Trophoblast cell (in vitro differentiated cells and primary cell): Measurements from ENCODE around the gene SEMA3C.

Experiments
- DNase-seq, 2 donors: peaks; one replicate each; pipeline ENCODE4 v3.0.0-alpha.2; 2016
- H2AFZ ChIP-seq: 2 replicates; pipeline ENCODE4 v1.6.1; 2013; ENCODE audit warnings: low read length, moderate library complexity, mild to moderate bottlenecking; ENCODE audit not compliant: insufficient read depth, poor library complexity
- H2AK5ac ChIP-seq: 2 replicates; pipeline ENCODE4 v1.6.1; 2013; ENCODE audit warnings: mild to moderate bottlenecking, low read length
- H2BK120ac ChIP-seq: 2 replicates; pipeline ENCODE4 v1.6.1; 2013; ENCODE audit warnings: low read length, mild to moderate bottlenecking, moderate library complexity; ENCODE audit not compliant: insufficient read depth, poor library complexity
- H2BK12ac ChIP-seq: 2 replicates; pipeline ENCODE4 v1.6.1; 2013; ENCODE audit warnings: mild to moderate bottlenecking, low read length, moderate library complexity
- H2BK5ac ChIP-seq: 2 replicates; pipeline ENCODE4 v1.6.1; 2013; ENCODE audit warnings: low read length, low read depth, moderate library complexity, mild to moderate bottlenecking; ENCODE audit not compliant: poor library complexity
- H3K14ac ChIP-seq: 2 replicates; pipeline ENCODE4 v1.6.1; 2013; ENCODE audit warnings: mild to moderate bottlenecking, low read length
- H3K18ac ChIP-seq: 2 replicates; pipeline ENCODE4 v1.6.1; 2013; ENCODE audit warnings: mild to moderate bottlenecking, low read length
- H3K23ac ChIP-seq: 2 replicates; pipeline ENCODE4 v1.6.1; 2013; ENCODE audit warnings: low read length
- H3K27ac ChIP-seq: 2 replicates; pipeline ENCODE4 v1.5.1; 2013; ENCODE audit warnings: low read depth, mild to moderate bottlenecking, inconsistent platforms, low read length, moderate library complexity
- H3K27me3 ChIP-seq: 2 replicates; pipeline ENCODE4 v1.6.1; 2013; ENCODE audit warnings: inconsistent platforms, mild to moderate bottlenecking, low read length, moderate library complexity; ENCODE audit not compliant: insufficient read depth
- H3K36me3 ChIP-seq, 2 experiments: 1 replicate in 1 of 2; 2 replicates in 1 of 2; pipeline ENCODE4 v1.6.1; 2013; ENCODE audit warnings: low read length in 2 of 2, mild to moderate bottlenecking in 2 of 2, moderate library complexity in 1 of 2; ENCODE audit not compliant: insufficient read depth in 2 of 2, control insufficient read depth in 1 of 2
- H3K4ac ChIP-seq: 2 replicates; pipeline ENCODE4 v1.6.1; 2013; ENCODE audit warnings: low read depth, mild to moderate bottlenecking, low read length, moderate library complexity
- H3K4me1 ChIP-seq, 2 experiments: 1 replicate in 1 of 2; 2 replicates in 1 of 2; pipeline ENCODE4 v1.6.1; 2013; ENCODE audit warnings: low read length in 2 of 2, mild to moderate bottlenecking in 2 of 2, moderate library complexity in 1 of 2; ENCODE audit not compliant: insufficient read depth in 2 of 2, control insufficient read depth in 1 of 2
- H3K4me2 ChIP-seq: 2 replicates; pipeline ENCODE4 v1.6.1; 2013; ENCODE audit warnings: inconsistent platforms, mild to moderate bottlenecking, low read length, moderate library complexity
- H3K4me3 ChIP-seq: 2 replicates; pipeline ENCODE4 v1.5.1; 2013; ENCODE audit warnings: mild to moderate bottlenecking, low read depth, low read length, inconsistent platforms
- H3K79me1 ChIP-seq: one replicate; pipeline ENCODE4 v1.6.1; 2013; ENCODE audit warnings: low read length
- H3K79me2 ChIP-seq: 2 replicates; pipeline ENCODE4 v1.6.1; 2013; ENCODE audit warnings: low read length, mild to moderate bottlenecking; ENCODE audit not compliant: control insufficient read depth, insufficient read depth, poor library complexity
- H3K9ac ChIP-seq: 2 replicates; pipeline ENCODE4 v1.6.1; 2013; ENCODE audit warnings: mild to moderate bottlenecking, low read length
- H3K9me3 ChIP-seq: 2 replicates; pipeline ENCODE4 v1.6.1; 2013; ENCODE audit warnings: low read depth, mild to moderate bottlenecking, control low read depth, inconsistent platforms, low read length; ENCODE audit not compliant: insufficient read depth
- H4K12ac ChIP-seq: 2 replicates; pipeline ENCODE4 v1.6.1; 2013; ENCODE audit warnings: low read depth, mild to moderate bottlenecking, low read length, moderate library complexity
- H4K8ac ChIP-seq: 2 replicates; pipeline ENCODE4 v1.6.1; 2013; ENCODE audit warnings: low read depth, mild to moderate bottlenecking, low read length, moderate library complexity
- H4K91ac ChIP-seq: one replicate; pipeline ENCODE4 v1.6.1; 2013; ENCODE audit warnings: low read depth, mild to moderate bottlenecking, low read length, moderate library complexity
- WGBS: extraction: QIAGEN DNeasy Blood & Tissue Kit; methylation state at CpG from one replicate; pipeline ENCODE4 v1.1.7; 2013; ENCODE audit warnings: missing lambda C conversion rate; ENCODE audit not compliant: insufficient read length, insufficient coverage; ENCODE audit errors: extremely low coverage; 5-methylcytosine and 5-hydroxymethylcytosine counted together

Gene SEMA3C

DNA sequence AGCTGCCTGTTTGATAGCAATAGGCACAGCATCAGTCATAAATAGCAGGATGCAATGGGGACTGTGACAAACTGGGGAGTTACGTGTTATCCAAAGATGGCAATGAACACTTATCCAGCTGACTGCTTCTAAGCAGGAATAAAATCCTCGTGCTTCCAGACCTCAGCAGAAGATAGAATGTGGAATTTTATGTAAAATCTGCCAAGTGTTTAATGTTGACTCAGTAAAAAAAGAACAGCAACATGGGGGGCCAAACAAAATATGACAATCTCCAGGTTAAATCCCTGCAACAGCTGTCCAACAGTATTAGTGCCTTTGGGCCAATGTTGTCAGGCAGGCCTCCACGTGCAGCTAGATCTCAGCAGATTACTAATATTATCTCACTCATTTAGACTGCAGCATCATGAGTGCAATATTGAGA is 127.3 kb downstream of the SEMA3C start:
- no peaks in the 10 kb centered on the region for H3K9me3 ChIP-seq
- WGBS, result no CpG with 5 or more reads among the region's 3 CpGs
- no peak overlapping the region for H3K23ac ChIP-seq
- no peak overlapping the region for H3K14ac ChIP-seq
- H2BK12ac ChIP-seq, result no peak overlapping the region
- H4K91ac ChIP-seq, result no peak overlapping the region
- no peak overlapping the region for H2BK5ac ChIP-seq
- H3K27me3 ChIP-seq, result no peaks in the 10 kb centered on the region
- no peak overlapping the region for H3K4me2 ChIP-seq
- no peak overlapping the region for H3K4me3 ChIP-seq
- no peak overlapping the region for H4K8ac ChIP-seq
- H3K4ac ChIP-seq, result no peak overlapping the region
- H2AK5ac ChIP-seq, result no peak overlapping the region
- no peak overlapping the region for H3K9ac ChIP-seq
- no peak overlapping the region for H2BK120ac ChIP-seq
- no peaks in the 10 kb centered on the region for H3K4me1 ChIP-seq
- H3K79me1 ChIP-seq, result no peaks in the 10 kb centered on the region
- DNase-seq, result no peak
- no peak overlapping the region for H2AFZ ChIP-seq
- no peak overlapping the region for H3K27ac ChIP-seq
- no peak overlapping the region for H3K18ac ChIP-seq
- H4K12ac ChIP-seq, result no peak overlapping the region
- H3K79me2 ChIP-seq, result no peaks in the 10 kb centered on the region
- peaks cover 2 to 8% of the 10 kb centered on the region in 2 experiments for H3K36me3 ChIP-seq

GRCh38 chr7:80790877-80791276 is 128.0 kb downstream of the SEMA3C start:
- Histone ChIP-seq H3K4me2 (no peak overlapping the region), H3K79me1 (no peaks in the 10 kb centered on the region), H3K23ac (no peak overlapping the region), H3K9ac (no peak overlapping the region), H3K27me3 (no peaks in the 10 kb centered on the region), H2BK120ac (no peak overlapping the region), H3K4me1 (no peaks in the 10 kb centered on the region), H4K12ac (no peak overlapping the region), H4K91ac (no peak overlapping the region), H3K36me3 (peaks cover under 1 to 9% of the 10 kb centered on the region in 2 experiments), H4K8ac (no peak overlapping the region), H2AFZ (no peak overlapping the region), H3K4me3 (no peak overlapping the region), H3K9me3 (no peaks in the 10 kb centered on the region), H3K79me2 (no peaks in the 10 kb centered on the region), H3K18ac (no peak overlapping the region), H3K4ac (no peak overlapping the region), H3K27ac (no peak overlapping the region), H3K14ac (no peak overlapping the region), H2BK12ac (no peak overlapping the region), H2AK5ac (no peak overlapping the region), H2BK5ac (no peak overlapping the region)
- WGBS, result no CpG with 5 or more reads among the region's 4 CpGs
- DNase-seq, result no peak

DNA sequence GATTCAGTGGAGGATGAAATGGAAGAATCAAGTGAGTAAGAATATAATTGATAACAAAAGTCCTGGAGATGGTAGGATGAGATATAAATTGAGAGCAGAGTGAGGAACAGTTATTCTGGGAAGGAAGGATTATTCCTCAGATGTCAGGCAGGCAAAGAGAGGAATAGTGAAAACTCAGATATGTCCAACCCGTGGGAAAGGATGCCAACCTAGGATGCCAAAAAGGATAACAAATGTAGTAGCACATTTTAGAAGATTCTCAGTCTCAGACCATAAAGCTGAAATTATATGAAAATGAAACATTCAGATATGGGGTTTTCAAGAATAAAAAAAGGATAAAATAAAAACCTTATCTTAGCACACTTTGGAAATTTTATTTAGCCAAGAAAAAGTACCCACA is 131.1 kb downstream of the SEMA3C start:
- Histone ChIP-seq H3K14ac (no peak overlapping the region), H3K23ac (no peak overlapping the region), H3K4me2 (no peak overlapping the region), H3K27ac (no peak overlapping the region), H3K36me3 (peaks cover 3 to 5% of the 10 kb centered on the region in 2 experiments), H2BK12ac (no peak overlapping the region), H3K9ac (no peak overlapping the region), H3K79me2 (no peaks in the 10 kb centered on the region), H2BK120ac (no peak overlapping the region), H4K12ac (no peak overlapping the region), H4K8ac (no peak overlapping the region), H3K4me1 (no peaks in the 10 kb centered on the region), H2AK5ac (no peak overlapping the region), H3K79me1 (no peaks in the 10 kb centered on the region), H3K4ac (no peak overlapping the region), H3K4me3 (no peak overlapping the region), H2AFZ (no peak overlapping the region), H3K18ac (no peak overlapping the region), H3K27me3 (no peaks in the 10 kb centered on the region), H4K91ac (no peak overlapping the region), H3K9me3 (no peaks in the 10 kb centered on the region), H2BK5ac (no peak overlapping the region)
- no peak for DNase-seq
- no CpG with 5 or more reads among the region's 1 CpG for WGBS

GRCh38 chr7:80785961-80786536 is 132.8 kb downstream of the SEMA3C start:
- Histone ChIP-seq H3K79me2 (no peaks in the 10 kb centered on the region), H3K9me3 (no peaks in the 10 kb centered on the region), H3K36me3 (peaks cover 3 to 5% of the 10 kb centered on the region in 2 experiments), H3K27ac (no peak overlapping the region), H2AFZ (no peak overlapping the region), H4K8ac (no peak overlapping the region), H3K27me3 (no peaks in the 10 kb centered on the region), H2AK5ac (no peak overlapping the region), H3K9ac (no peak overlapping the region), H2BK5ac (no peak overlapping the region), H3K4me1 (no peaks in the 10 kb centered on the region), H4K91ac (no peak overlapping the region), H3K14ac (no peak overlapping the region), H3K4me2 (no peak overlapping the region), H2BK12ac (no peak overlapping the region), H3K18ac (no peak overlapping the region), H2BK120ac (no peak overlapping the region), H3K4me3 (no peak overlapping the region), H4K12ac (no peak overlapping the region), H3K4ac (no peak overlapping the region), H3K79me1 (no peaks in the 10 kb centered on the region), H3K23ac (no peak overlapping the region)
- no CpG with 5 or more reads among the region's 3 CpGs for WGBS
- no peak for DNase-seq
